ENCODE measurements around the gene IFITM1.
A peak's percentile ranks its signal among the peaks of the same experiment; 100 is the strongest.

The IFITM1 gene

DNA sequence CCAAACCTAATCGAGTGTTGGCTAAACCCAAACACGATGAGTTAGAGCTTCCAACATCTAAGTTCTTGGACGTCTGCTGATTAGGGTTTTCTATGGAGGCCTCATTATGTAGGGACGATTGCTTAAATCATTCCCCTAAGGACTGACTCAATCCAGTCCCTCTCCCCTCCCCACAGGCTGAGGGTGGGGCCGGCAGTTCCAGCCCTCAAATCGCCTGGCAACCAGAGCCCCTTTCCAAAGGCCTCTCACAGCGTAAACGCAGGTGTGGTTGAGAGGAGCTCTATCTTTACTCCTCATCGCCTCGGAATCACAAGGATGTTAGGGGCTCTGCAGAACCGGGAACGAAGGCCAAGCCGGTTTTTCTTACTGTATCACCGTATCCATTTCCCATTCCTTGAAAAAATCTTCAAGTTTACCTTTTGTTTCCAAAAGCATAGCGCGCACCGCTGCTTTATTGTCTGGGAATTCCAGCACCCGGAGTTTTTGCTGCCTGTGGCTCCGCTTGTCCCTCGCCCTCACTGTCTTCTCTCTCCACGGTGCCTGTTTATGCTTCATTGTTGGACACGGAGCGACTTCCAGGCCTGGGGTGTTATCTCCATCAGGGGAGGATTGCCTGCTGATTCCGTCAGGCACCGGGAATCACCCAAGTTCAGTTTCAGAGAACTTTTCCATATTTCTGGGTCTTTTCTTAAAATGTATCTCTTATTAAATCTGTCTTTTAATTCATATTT is 20.6 kb downstream of the IFITM1 start:
- Histone ChIP-seq H3K4me3 (peak overlapping the region; percentile 9; the same call in 1 of the 2 replicates), H3K9ac (ENCODE audit: insufficient read length) (no peak overlapping the region), H3K9me3 (ENCODE audit: low read depth, low read length) (no peaks in the 10 kb centered on the region), H3K27ac (peak overlapping the region; percentile 75), H3K36me3 (ENCODE audit: insufficient read depth, low read length) (no peaks in the 10 kb centered on the region)
- no peak for DNase-seq (ENCODE audit: low read depth, low spot score)
- TF ChIP-seq EZH2 (IDR thresholded peaks at IDR 0.05) (no peak), FOXP2 (optimal IDR thresholded peaks at IDR 0.05; ENCODE audit: control extremely low read depth, extremely low read length, insufficient read depth) (no peak), POLR2AphosphoS5 (IDR thresholded peaks at IDR 0.05; ENCODE audit: borderline replicate concordance, low read depth, low read length) (no peak)

GRCh38 chr11:335779-336658 is 22.2 kb downstream of the IFITM1 start:
- Histone ChIP-seq H3K9ac (ENCODE audit: insufficient read length) (peak overlapping the region; percentile 60), H3K27ac (peak overlapping the region; percentile 65)
- DNase-seq (ENCODE audit: low read depth, low spot score) = no peak

DNA sequence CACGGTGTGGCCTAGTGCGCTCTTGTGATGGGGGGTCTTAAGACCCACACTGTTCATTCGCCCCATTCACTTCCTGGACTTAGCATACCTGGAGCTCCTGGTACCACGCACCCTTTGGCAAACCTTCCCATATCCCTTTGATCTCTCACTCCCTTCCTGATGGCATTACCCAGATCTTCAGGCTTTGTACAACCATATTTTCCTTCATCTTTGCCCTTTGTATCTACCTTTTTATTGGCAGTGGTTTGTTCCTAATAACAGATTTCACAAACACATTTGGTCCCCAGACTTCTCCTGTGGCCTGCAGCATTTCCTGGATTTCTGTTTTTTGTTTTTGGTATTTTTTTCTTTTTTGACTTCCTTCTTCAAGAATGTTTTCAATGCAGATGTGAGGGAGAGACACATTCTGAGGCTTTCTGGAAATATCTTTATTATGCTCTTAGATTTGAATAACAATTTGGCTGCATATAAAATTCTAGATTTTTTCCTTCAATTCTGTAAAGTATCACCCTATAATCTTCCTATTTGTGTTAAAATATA is 22.9 kb downstream of the IFITM1 start:
- Histone ChIP-seq H3K9me3 (ENCODE audit: low read depth, low read length) (no peaks in the 10 kb centered on the region), H3K9ac (ENCODE audit: insufficient read length) (no peak overlapping the region), H3K4me3 (no peak overlapping the region), H3K27ac (peak overlapping the region; percentile 53), H3K36me3 (ENCODE audit: insufficient read depth, low read length) (no peaks in the 10 kb centered on the region)
- TF ChIP-seq FOXP2 (optimal IDR thresholded peaks at IDR 0.05; ENCODE audit: control extremely low read depth, extremely low read length, insufficient read depth) = no peak
- no peak for TF ChIP-seq EZH2 (IDR thresholded peaks at IDR 0.05)
- no peak for TF ChIP-seq POLR2AphosphoS5 (IDR thresholded peaks at IDR 0.05; ENCODE audit: borderline replicate concordance, low read depth, low read length)
- no peak for DNase-seq (ENCODE audit: low read depth, low spot score)

More at GRCh38 chr11:335779-336658, 22.2 kb downstream of the IFITM1 start:
- H3K4me3 ChIP-seq = no peak overlapping the region
- no peaks in the 10 kb centered on the region for H3K36me3 ChIP-seq (ENCODE audit: insufficient read depth, low read length)
- no peaks in the 10 kb centered on the region for H3K9me3 ChIP-seq (ENCODE audit: low read depth, low read length)
- TF ChIP-seq FOXP2 (optimal IDR thresholded peaks at IDR 0.05; ENCODE audit: control extremely low read depth, extremely low read length, insufficient read depth) (no peak), EZH2 (IDR thresholded peaks at IDR 0.05) (no peak), POLR2AphosphoS5 (IDR thresholded peaks at IDR 0.05; ENCODE audit: borderline replicate concordance, low read depth, low read length) (no peak)

- Histone ChIP-seq H3K9ac (ENCODE audit: insufficient read length) (no peak overlapping the region), H3K9me3 (ENCODE audit: low read depth, low read length) (no peaks in the 10 kb centered on the region), H3K4me3 (no peak overlapping the region), H3K27ac (no peak overlapping the region), H3K36me3 (ENCODE audit: insufficient read depth, low read length) (no peaks in the 10 kb centered on the region)
- DNase-seq (ENCODE audit: low read depth, low spot score) = no peak
- TF ChIP-seq POLR2AphosphoS5 (IDR thresholded peaks at IDR 0.05; ENCODE audit: borderline replicate concordance, low read depth, low read length) (no peak), FOXP2 (optimal IDR thresholded peaks at IDR 0.05; ENCODE audit: control extremely low read depth, extremely low read length, insufficient read depth) (no peak), EZH2 (IDR thresholded peaks at IDR 0.05) (no peak)
These were observed 23.9 kb downstream of the IFITM1 start for GRCh38 chr11:337711-338110.

DNA sequence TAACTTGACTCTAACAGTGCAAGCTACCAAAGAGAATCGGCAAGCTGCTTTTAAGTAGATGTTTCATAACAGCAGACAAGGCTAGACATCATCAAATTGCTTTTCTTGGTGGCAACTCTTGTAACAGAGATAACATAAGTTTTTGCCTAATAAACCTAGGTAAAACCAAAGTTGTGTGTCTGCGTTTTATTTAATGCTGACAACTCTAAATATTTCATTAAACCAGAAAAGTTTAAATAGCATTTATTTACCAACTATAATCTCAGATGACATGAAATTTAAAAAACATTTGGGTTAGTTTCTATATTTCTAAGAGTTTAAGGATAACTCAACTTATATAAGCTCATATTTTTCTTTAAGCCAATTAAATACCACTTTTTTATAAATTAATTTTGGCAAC is 26.1 kb downstream of the IFITM1 start:
- Histone ChIP-seq H3K36me3 (ENCODE audit: insufficient read depth, low read length) (no peaks in the 10 kb centered on the region), H3K27ac (no peak overlapping the region), H3K9ac (ENCODE audit: insufficient read length) (no peak overlapping the region), H3K9me3 (ENCODE audit: low read depth, low read length) (no peaks in the 10 kb centered on the region), H3K4me3 (no peak overlapping the region)
- TF ChIP-seq POLR2AphosphoS5 (IDR thresholded peaks at IDR 0.05; ENCODE audit: borderline replicate concordance, low read depth, low read length) (no peak), EZH2 (IDR thresholded peaks at IDR 0.05) (no peak), FOXP2 (optimal IDR thresholded peaks at IDR 0.05; ENCODE audit: control extremely low read depth, extremely low read length, insufficient read depth) (no peak)
- no peak for DNase-seq (ENCODE audit: low read depth, low spot score)

GRCh38 chr11:340539-341512 is 27.0 kb downstream of the IFITM1 start:
- TF ChIP-seq EZH2 (IDR thresholded peaks at IDR 0.05) (no peak), FOXP2 (optimal IDR thresholded peaks at IDR 0.05; ENCODE audit: control extremely low read depth, extremely low read length, insufficient read depth) (no peak), POLR2AphosphoS5 (IDR thresholded peaks at IDR 0.05; ENCODE audit: borderline replicate concordance, low read depth, low read length) (no peak)
- DNase-seq (ENCODE audit: low read depth, low spot score) = no peak
- Histone ChIP-seq H3K27ac (no peak overlapping the region), H3K4me3 (no peak overlapping the region), H3K9ac (ENCODE audit: insufficient read length) (no peak overlapping the region), H3K36me3 (ENCODE audit: insufficient read depth, low read length) (no peaks in the 10 kb centered on the region), H3K9me3 (ENCODE audit: low read depth, low read length) (no peaks in the 10 kb centered on the region)

DNA sequence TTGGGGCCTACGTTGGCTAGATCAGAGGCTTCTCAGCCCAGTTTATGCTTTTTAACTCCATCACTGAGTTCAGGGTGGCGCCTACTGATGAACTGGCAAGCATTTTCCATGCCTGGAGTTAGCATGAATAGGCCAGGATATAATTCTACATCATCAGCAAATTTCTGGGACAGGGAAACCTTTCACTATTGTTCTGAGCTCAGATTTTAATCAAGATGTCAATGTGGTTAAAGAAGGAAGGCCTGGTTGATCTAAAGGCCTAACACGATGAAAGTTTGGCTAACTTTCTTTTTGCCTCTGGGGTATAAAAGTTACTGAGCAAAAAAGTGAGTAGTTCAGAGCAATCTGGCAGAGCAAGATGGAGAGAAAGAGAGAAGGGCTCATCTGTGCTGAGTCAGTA is 28.5 kb downstream of the IFITM1 start:
- Histone ChIP-seq H3K9me3 (ENCODE audit: low read depth, low read length) (no peaks in the 10 kb centered on the region), H3K9ac (ENCODE audit: insufficient read length) (peak overlapping the region; percentile 63), H3K36me3 (ENCODE audit: insufficient read depth, low read length) (no peaks in the 10 kb centered on the region), H3K27ac (peak overlapping the region; percentile 94), H3K4me3 (no peak overlapping the region)
- peak; percentile 62 for DNase-seq (ENCODE audit: low read depth, low spot score)
- TF ChIP-seq EZH2 (IDR thresholded peaks at IDR 0.05) (no peak), POLR2AphosphoS5 (IDR thresholded peaks at IDR 0.05; ENCODE audit: borderline replicate concordance, low read depth, low read length) (no peak), FOXP2 (optimal IDR thresholded peaks at IDR 0.05; ENCODE audit: control extremely low read depth, extremely low read length, insufficient read depth) (no peak)

Measured in SK-N-MC (cell line).